Tibial nerve (tissue), 4 donors: ENCODE data around the gene PLEK. TPM values are rescaled to one million over a fixed set of nuclear protein-coding genes. Genes with fewer than 3 reads are reported as not detected.

Source experiments
- DNase-seq, 2 donors: peaks; one replicate each; pipeline ENCODE4 v3.0.0-alpha.2; 2019; ENCODE audit warnings: low spot score in 2 of 2
- H3K27ac ChIP-seq, 4 donors: fragments of 200-600 bp; sonication (generic) in 3 of 4; one replicate each; pipeline ENCODE4 v1.5.1; 2017 to 2019; ENCODE audit warnings: mild to moderate bottlenecking in 1 of 4
- H3K27me3 ChIP-seq, 2 donors: fragments of 200-600 bp; sonication (generic) in 1 of 2; one replicate each; pipeline versions ENCODE4 v1.5.1 to v1.6.0; 2017 to 2019
- H3K36me3 ChIP-seq, 3 donors: fragments of 200-600 bp; sonication (generic); one replicate each; pipeline ENCODE4 v1.5.1; 2018 to 2019
- H3K4me1 ChIP-seq, 4 donors: fragments of 200-600 bp; sonication (generic) in 3 of 4; one replicate each; pipeline ENCODE4 v1.5.1; 2017 to 2019
- H3K4me3 ChIP-seq, 4 donors: fragments of 200-600 bp; sonication (generic) in 3 of 4; one replicate each; pipeline ENCODE4 v1.5.1; 2017 to 2019; ENCODE audit warnings: mild to moderate bottlenecking in 1 of 4, moderate library complexity in 1 of 4
- H3K9me3 ChIP-seq, 4 donors: fragments of 200-600 bp; sonication (generic) in 3 of 4; one replicate each; pipeline ENCODE4 v1.5.1; 2017 to 2019
- CTCF ChIP-seq, 5 experiments: fragments of 200-600 bp in 3 of 5; fragments of 450-650 bp in 2 of 5; sonication (generic) in 3 of 5; IDR thresholded peaks; one replicate each; pipeline ENCODE4 v1.5.1; 2016 to 2019; ENCODE audit warnings: antibody characterized with exemption in 5 of 5, mild to moderate bottlenecking in 3 of 5, moderate library complexity in 2 of 5
- EP300 ChIP-seq, 2 donors: sonication (generic); formaldehyde crosslinking; IDR thresholded peaks; one replicate each; pipeline ENCODE4 v1.6.1; 2017; ENCODE audit warnings: antibody characterized with exemption in 2 of 2, mild to moderate bottlenecking in 1 of 2
- POLR2A ChIP-seq, 2 donors: fragments of 450-650 bp; IDR thresholded peaks; one replicate each; pipeline ENCODE4 v1.6.1; 2017; ENCODE audit warnings: antibody characterized with exemption in 2 of 2, mild to moderate bottlenecking in 2 of 2, moderate library complexity in 2 of 2
- WGBS, 2 donors: methylation state at CpG; one replicate each; pipeline ENCODE4 v1.1.5; 2018; 5-methylcytosine and 5-hydroxymethylcytosine counted together
- total RNA-seq, 4 donors: library from RNA; depleted of rRNA; stranded (reverse); fragments of >200 nt; gene quantifications; one replicate each; pipeline ENCODE4 v1.1.0, GENCODE V29; 2016

Gene PLEK
- total RNA-seq, 4 donors from 2014 or later: 7.8 to 9.8 (median 9.1) TPM

GRCh38 chr2:68362069-68362468, 3.0 kb upstream of the PLEK start:
- H3K27ac ChIP-seq: peak overlapping the region in 1 of 4 donors; percentile 14
- peak; percentile 62 to 71 for DNase-seq
- H3K4me1 ChIP-seq: peaks cover 0 to 5% (median 0%) of the 10 kb centered on the region in 4 donors
- WGBS, 2 donors: 33 to 41% methylated on average over 12 of the region's 12 CpGs
- TF ChIP-seq CTCF (IDR thresholded peaks at IDR 0.05) (peak; percentile 16 to 71 (median 56)), EP300 (IDR thresholded peaks at IDR 0.05) (peak in 1 of 2 donors; percentile 18), POLR2A (IDR thresholded peaks at IDR 0.05) (no peak)
- no peaks in the 10 kb centered on the region for H3K27me3 ChIP-seq
- H3K36me3 ChIP-seq: no peaks in the 10 kb centered on the region
- H3K9me3 ChIP-seq: no peaks in the 10 kb centered on the region
- H3K4me3 ChIP-seq: peak overlapping the region in 1 of 4 donors; percentile 26

GRCh38 chr2:68362749-68363148, 2.3 kb upstream of the PLEK start:
- Histone ChIP-seq H3K27me3 (no peaks in the 10 kb centered on the region), H3K9me3 (no peaks in the 10 kb centered on the region), H3K4me3 (no peak overlapping the region), H3K4me1 (peaks cover 0 to 5% (median 0%) of the 10 kb centered on the region in 4 donors), H3K27ac (peak overlapping the region in 1 of 4 donors; percentile 14), H3K36me3 (no peaks in the 10 kb centered on the region)
- TF ChIP-seq CTCF (IDR thresholded peaks at IDR 0.05): no peak
- no peak for DNase-seq
- WGBS, 2 donors: 79 to 89% methylated on average over 7 of the region's 7 CpGs

- no peaks in the 10 kb centered on the region for H3K27me3 ChIP-seq
- peaks cover 0 to 5% (median 0%) of the 10 kb centered on the region in 4 donors for H3K4me1 ChIP-seq
- no peak overlapping the region for H3K4me3 ChIP-seq
- H3K9me3 ChIP-seq: no peaks in the 10 kb centered on the region
- H3K36me3 ChIP-seq: no peaks in the 10 kb centered on the region
- DNase-seq: no peak
- H3K27ac ChIP-seq: no peak overlapping the region
- 56 to 61% methylated on average over 4 of the region's 4 CpGs for WGBS, 2 donors
- TF ChIP-seq CTCF (IDR thresholded peaks at IDR 0.05) (no peak), EP300 (IDR thresholded peaks at IDR 0.05) (no peak), POLR2A (IDR thresholded peaks at IDR 0.05) (no peak)
Measured at GRCh38 chr2:68363721-68364120, 1.4 kb upstream of the PLEK start.

GRCh38 chr2:68366083-68366560, 1.0 kb downstream of the PLEK start:
- Histone ChIP-seq H3K27ac (peak overlapping the region in 2 of 4 donors; percentile 60 to 63), H3K27me3 (no peaks in the 10 kb centered on the region), H3K9me3 (no peaks in the 10 kb centered on the region), H3K36me3 (no peaks in the 10 kb centered on the region), H3K4me3 (peak overlapping the region in 2 of 4 donors; percentile 17 to 42), H3K4me1 (peaks cover 0 to 5% (median 0%) of the 10 kb centered on the region in 4 donors)
- no peak for DNase-seq
- WGBS, 2 donors: 73 to 75% methylated on average over 4 of the region's 4 CpGs
- TF ChIP-seq EP300 (IDR thresholded peaks at IDR 0.05) (no peak), CTCF (IDR thresholded peaks at IDR 0.05) (no peak), POLR2A (IDR thresholded peaks at IDR 0.05) (no peak)

DNA sequence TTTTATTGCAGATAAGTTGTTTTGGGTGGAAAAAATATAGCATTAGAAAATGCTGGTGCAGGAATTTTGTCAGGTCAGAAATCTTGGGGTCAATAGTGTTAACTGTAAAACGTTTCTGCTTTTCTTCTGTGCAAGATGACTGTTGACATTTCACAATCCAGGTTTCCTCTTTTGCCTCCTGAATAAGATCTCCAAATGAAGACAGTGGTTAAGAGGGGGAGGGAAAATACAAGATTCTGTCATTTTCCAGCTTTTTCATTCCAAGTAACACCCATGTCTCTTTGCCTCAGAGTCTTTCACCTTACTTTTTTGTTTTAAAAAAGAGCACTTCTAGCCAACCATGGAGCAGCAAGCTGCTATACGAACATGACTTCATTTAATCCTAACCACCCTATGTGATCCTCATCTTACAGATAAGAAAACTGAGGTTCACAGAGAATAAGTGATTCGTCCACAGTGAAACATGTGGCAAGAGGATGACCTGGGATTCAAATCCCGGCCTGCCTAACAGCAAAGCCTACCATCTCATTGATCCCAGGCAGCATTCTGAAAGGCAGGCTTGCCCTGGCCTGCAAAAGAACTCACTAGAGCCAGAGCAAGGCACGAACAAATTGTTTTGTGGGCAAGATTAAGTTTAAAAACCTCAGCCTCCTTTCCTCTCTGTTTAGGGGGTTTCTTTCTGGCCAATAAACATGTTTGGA, 3.0 kb downstream of the PLEK start:
- no peaks in the 10 kb centered on the region for H3K9me3 ChIP-seq
- 55 to 59% methylated on average over 5 of the region's 5 CpGs for WGBS, 2 donors
- peak overlapping the region in 1 of 4 donors; percentile 42 for H3K4me3 ChIP-seq
- no peak overlapping the region for H3K27ac ChIP-seq
- H3K27me3 ChIP-seq: no peaks in the 10 kb centered on the region
- no peaks in the 10 kb centered on the region for H3K4me1 ChIP-seq
- TF ChIP-seq EP300 (IDR thresholded peaks at IDR 0.05): peak in 1 of 2 donors; percentile 65
- no peak for TF ChIP-seq CTCF (IDR thresholded peaks at IDR 0.05)
- DNase-seq: no peak
- no peaks in the 10 kb centered on the region for H3K36me3 ChIP-seq
